HepG2 (cell line): ENCODE measurements around the gene CFAP91.

ENCODE experiments used
- BRF2 ChIP-seq: sonication (generic); formaldehyde crosslinking; IDR thresholded peaks from 2 replicates; pipeline ENCODE4 v1.8.1; 2022; ENCODE audit warnings: mild to moderate bottlenecking, missing genetic modification reagents
- CHD4 ChIP-seq: fragments of 200-600 bp; sonication (generic); IDR thresholded peaks from 2 replicates; pipeline ENCODE4 v1.7.0; 2017; ENCODE audit warnings: mild to moderate bottlenecking, low read length, borderline replicate concordance
- JUN ChIP-seq: sonication (generic); formaldehyde crosslinking; IDR thresholded peaks from 2 replicates; pipeline ENCODE4 v1.4.0; 2020; ENCODE audit warnings: mild to moderate bottlenecking, missing genetic modification reagents
- NBN ChIP-seq: fragments of 450-650 bp; conservative IDR thresholded peaks from 2 replicates; pipeline ENCODE4 v1.6.1; 2017

- TF ChIP-seq JUN (CRISPR knock-in tag) (no peak), NBN (no peak), CHD4 (no peak), BRF2 (CRISPR knock-in tag) (no peak)
These were observed 7.3 kb upstream of the CFAP91 start for GRCh38 chr3:119695480-119695879.
